Skeletal muscle satellite cell (primary cell): ENCODE results near the gene EHHADH.

Source experiments
- H3K27me3 ChIP-seq: 2 replicates; pipeline ENCODE4 v1.7.0; 2013; ENCODE audit warnings: low read length; ENCODE audit not compliant: control insufficient read depth, insufficient read depth
- H3K36me3 ChIP-seq: 2 replicates; pipeline ENCODE4 v1.7.0; 2013; ENCODE audit warnings: mild to moderate bottlenecking, control low read depth, low read length; ENCODE audit not compliant: insufficient read depth
- H3K4me1 ChIP-seq: 2 replicates; pipeline ENCODE4 v1.7.0; 2013; ENCODE audit warnings: low read length; ENCODE audit not compliant: control insufficient read depth, insufficient read depth
- H3K4me2 ChIP-seq: 2 replicates; pipeline ENCODE4 v1.7.0; 2013; ENCODE audit warnings: mild to moderate bottlenecking, low read length
- H3K4me3 ChIP-seq: 2 replicates; pipeline ENCODE4 v1.7.0; 2013; ENCODE audit warnings: low read length
- H3K9ac ChIP-seq: 2 replicates; pipeline ENCODE4 v1.7.0; 2013; ENCODE audit warnings: mild to moderate bottlenecking, low read depth, low read length, moderate library complexity
- H3K9me3 ChIP-seq: replicated peaks from 2 replicates; pipeline ENCODE4 v1.7.0; 2013; ENCODE audit warnings: mild to moderate bottlenecking, control low read depth, low read length

The EHHADH gene

DNA sequence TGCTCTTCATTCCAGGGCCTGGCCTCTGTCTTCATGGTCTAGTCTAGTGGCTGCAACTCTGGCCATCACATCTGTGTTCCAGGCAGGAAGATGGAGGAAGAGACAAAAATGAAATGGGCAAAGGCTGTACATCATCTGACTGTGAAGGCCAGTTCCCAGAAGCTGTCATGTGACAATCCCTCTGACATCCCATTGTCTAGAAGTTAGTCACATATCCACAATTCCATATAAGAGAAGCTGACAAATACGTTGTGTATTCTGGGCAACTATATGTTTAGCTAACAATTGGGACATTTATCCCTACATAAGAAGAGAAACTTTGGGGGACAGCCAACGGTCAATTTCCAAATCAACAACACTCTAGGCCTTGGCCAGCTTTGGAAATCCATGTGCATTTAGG is 66.5 kb downstream of the EHHADH start:
- Histone ChIP-seq H3K36me3 (no peaks in the 10 kb centered on the region), H3K9ac (no peak overlapping the region), H3K4me1 (no peaks in the 10 kb centered on the region), H3K27me3 (peaks cover 6% of the 10 kb centered on the region), H3K4me3 (no peak overlapping the region), H3K4me2 (no peak overlapping the region), H3K9me3 (no peaks in the 10 kb centered on the region)

DNA sequence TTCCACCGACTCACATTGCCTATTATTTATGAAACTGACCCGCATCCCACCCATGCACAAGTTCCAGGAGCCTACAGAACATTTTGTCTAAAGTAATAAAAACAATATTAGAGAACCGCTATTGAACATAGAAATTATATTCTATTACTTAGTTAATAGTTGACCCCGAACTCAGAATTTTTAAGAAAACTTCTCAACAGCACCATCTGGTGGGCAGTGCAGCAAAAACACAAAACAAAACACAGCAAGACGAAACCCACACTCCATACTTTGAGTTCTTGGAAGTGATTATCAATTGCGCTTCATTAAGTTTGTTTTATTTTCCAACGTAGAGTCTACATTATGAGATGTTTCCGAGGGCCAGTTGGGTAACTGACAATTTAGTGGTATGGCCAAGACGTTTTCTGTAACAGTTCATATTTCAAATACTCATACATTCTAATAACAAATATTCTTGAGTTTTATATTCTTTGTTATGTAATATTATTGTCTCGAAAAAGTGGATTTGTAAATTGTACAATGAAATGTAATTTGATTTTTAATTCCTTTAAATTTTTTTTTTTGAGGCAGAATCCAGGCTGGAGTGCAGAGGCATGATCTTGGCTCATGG is 77.0 kb downstream of the EHHADH start:
- peaks cover 8% of the 10 kb centered on the region for H3K4me1 ChIP-seq
- H3K27me3 ChIP-seq = peaks cover 39% of the 10 kb centered on the region
- H3K4me3 ChIP-seq = no peak overlapping the region
- H3K4me2 ChIP-seq = no peak overlapping the region
- H3K9ac ChIP-seq = no peak overlapping the region
- no peaks in the 10 kb centered on the region for H3K9me3 ChIP-seq
- no peaks in the 10 kb centered on the region for H3K36me3 ChIP-seq

DNA sequence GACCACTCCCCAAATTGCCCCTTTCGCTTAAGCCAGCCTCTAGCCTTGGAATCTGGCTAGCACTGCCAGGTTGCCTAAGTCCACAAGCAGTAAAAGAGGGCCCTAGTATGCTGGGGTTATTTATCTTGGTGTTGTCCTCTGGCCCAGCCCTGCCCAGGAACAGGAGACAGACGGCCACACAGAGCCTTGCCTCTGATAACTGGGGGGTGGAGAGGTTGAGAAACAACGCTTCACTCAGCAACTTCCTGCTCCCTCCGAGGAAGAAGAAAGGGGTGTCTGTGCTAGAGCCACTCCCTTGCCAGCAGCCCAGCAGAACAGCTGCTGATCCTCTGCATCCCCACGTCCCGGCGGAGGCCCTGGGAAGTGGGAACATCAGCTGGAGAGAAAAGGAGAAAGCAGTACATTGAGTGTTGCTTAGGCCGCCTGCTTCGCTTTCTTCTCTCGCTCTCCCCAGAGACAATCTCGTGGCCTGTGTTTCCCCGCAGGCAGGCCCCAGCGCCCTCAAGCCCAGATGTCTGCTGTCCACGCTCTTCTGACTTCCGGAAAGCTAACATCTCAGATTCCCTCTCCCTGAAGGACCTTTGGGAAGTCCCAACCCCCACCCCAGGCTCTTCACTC is 78.4 kb downstream of the EHHADH start:
- Histone ChIP-seq H3K9ac (peak overlapping the region; percentile 20), H3K27me3 (peaks cover 27% of the 10 kb centered on the region), H3K4me3 (no peak overlapping the region), H3K4me2 (peak overlapping the region; percentile 33), H3K9me3 (no peaks in the 10 kb centered on the region), H3K36me3 (no peaks in the 10 kb centered on the region), H3K4me1 (peaks cover 8% of the 10 kb centered on the region)

DNA sequence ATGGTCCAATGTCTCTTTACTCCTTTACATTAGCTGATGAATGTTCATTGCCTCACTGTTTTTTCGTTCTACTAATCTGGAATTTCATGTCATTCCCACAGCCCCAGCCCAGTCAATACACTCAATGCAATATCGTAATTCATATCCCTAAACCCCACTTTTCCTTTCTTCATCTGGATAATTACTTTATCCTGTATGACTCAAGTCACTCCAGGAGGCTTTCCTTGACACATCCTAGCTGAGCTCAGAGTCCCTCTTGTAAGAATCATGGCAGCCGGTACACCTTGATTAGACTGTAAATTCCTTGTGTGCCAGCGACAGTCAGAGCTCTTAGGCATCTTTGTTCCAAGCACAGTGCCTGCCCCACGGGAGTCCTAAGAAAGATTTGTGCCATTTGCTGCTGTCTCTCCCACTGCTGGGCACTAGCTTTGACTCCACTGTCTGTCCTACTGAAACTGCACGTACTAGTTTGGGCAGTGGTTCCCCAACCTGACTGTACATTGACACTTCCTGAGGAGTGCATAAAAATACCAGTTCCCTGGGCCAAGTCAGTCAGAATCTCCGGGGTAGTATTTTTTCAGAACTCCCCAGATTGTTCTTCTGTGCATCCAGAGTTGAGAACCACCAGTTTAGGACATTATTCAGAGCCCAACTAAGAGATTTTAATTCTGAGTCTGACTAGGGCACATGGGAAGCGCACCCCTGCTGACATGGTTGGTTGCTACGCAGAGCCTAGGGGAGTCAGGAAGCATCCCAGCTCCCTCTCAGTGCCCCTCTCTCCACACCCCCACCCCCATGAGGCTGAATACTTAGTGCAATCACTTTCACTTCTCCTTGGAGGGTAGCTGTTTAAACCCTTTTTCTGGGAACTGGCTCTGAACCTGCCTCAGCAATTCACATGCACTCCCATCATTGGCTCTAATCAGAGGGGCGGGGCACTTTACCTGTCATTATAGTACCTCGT is 81.5 kb downstream of the EHHADH start:
- Histone ChIP-seq H3K4me3 (no peak overlapping the region), H3K4me2 (no peak overlapping the region), H3K9me3 (no peaks in the 10 kb centered on the region), H3K9ac (no peak overlapping the region), H3K36me3 (no peaks in the 10 kb centered on the region), H3K27me3 (peaks cover 5% of the 10 kb centered on the region), H3K4me1 (peaks cover 8% of the 10 kb centered on the region)

DNA sequence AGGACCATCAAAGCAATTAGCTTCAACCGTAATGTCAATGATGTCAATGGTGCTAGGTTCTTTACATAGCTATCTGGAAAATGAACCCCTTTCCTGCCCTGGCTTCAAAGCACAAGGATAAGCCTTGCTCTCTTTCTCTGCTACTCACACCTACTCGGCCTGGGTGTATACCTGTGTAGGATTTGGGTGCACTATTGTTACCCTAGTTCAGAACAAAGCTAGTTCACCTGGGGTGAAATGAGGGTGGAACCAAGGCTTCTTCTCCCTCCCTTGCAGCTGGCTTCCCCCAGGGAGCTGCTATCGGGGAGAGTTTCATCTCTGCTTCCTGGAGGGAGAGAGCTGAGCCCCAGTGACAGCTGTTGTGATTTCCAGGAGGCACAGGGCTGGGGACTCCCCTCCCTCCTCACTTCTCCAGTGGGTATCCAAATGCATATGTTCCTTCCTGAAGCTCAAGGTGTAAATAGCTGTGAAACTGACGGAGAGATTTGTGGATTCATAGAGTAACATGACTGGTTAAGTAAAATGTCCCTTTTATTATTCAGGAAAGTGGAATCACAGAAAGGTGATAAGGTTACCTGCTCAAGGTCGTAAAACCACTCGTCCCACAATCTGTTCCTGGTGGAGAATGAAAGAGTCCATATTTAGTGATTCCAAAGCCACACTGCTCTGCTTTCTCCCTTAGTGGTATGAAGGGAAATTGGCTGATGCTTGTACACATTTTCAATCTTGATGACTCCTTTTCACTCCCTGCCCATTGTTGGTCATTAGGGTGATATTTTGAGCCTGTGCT is 89.2 kb downstream of the EHHADH start:
- peaks cover 34% of the 10 kb centered on the region for H3K27me3 ChIP-seq
- H3K9ac ChIP-seq = no peak overlapping the region

DNA sequence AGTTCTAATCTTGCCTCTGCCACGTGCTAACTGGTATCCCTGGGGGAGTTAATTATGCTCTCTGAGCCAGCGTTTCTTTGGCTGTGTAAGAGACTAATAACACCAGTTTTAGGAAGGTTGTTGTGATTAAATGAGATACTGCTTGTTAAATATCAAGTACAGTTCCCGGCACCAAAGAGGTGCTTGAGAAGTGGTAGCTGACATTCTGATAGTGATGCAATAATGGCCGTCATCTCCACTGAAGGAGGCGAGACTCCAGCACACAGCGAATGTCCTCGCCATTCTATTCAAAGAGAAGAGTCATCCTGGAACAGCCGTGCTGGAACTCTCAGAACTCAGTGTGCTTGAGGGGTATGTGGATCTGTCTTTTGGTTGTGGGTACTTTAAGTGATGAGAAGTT is 91.2 kb downstream of the EHHADH start:
- Histone ChIP-seq H3K4me2 (no peak overlapping the region), H3K4me3 (no peak overlapping the region), H3K9ac (no peak overlapping the region), H3K9me3 (no peaks in the 10 kb centered on the region), H3K27me3 (peaks cover 47% of the 10 kb centered on the region), H3K36me3 (no peaks in the 10 kb centered on the region), H3K4me1 (no peaks in the 10 kb centered on the region)

More for the DNA sequence above, 89.2 kb downstream of the EHHADH start:
- Histone ChIP-seq H3K4me3 (no peak overlapping the region), H3K4me2 (no peak overlapping the region), H3K36me3 (no peaks in the 10 kb centered on the region), H3K4me1 (no peaks in the 10 kb centered on the region), H3K9me3 (no peaks in the 10 kb centered on the region)

DNA sequence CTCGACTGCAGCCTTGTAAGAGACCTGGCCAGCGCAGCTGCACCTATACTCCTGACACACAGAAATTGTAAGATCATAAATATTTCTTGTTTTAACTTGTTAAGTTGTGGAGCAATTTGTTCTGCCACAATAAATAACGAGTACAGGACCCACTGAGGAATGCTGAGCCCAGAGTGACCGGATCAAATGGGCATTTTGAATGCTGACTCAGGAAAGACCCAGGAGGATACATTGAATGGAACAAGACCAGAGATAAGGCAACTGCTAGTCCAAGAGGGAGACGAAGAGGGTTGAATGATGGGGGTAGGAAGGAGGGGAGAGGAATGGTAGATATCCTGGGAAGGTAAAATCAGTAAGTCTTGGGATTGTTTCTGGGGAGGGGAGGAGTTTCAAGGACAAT is 92.1 kb downstream of the EHHADH start:
- no peaks in the 10 kb centered on the region for H3K9me3 ChIP-seq
- no peak overlapping the region for H3K9ac ChIP-seq
- peaks cover 55% of the 10 kb centered on the region for H3K27me3 ChIP-seq
- H3K4me2 ChIP-seq = no peak overlapping the region
- no peaks in the 10 kb centered on the region for H3K36me3 ChIP-seq
- no peak overlapping the region for H3K4me3 ChIP-seq
- no peaks in the 10 kb centered on the region for H3K4me1 ChIP-seq

DNA sequence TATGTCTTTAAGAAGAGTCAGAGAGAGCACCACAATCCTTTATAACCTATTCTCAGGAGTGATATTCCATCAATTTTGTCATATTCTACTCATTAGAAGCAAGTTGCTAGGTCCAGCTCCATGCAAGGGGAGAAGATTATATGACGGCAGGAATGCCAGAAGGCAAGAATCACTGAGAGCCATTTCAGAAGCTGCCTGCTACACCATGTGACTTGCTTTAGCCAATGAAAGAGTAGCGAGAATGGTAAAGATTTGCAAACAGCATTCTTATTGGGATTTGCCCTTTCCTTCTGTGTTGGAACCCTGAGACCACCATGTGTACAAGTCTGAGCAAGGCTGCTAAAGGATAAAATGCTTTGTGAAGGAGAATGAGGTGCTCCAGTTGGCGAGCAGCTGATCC is 96.5 kb downstream of the EHHADH start:
- Histone ChIP-seq H3K9me3 (no peaks in the 10 kb centered on the region), H3K4me1 (peaks cover 8% of the 10 kb centered on the region), H3K9ac (no peak overlapping the region), H3K36me3 (no peaks in the 10 kb centered on the region), H3K27me3 (peaks cover 68% of the 10 kb centered on the region), H3K4me3 (no peak overlapping the region), H3K4me2 (no peak overlapping the region)

DNA sequence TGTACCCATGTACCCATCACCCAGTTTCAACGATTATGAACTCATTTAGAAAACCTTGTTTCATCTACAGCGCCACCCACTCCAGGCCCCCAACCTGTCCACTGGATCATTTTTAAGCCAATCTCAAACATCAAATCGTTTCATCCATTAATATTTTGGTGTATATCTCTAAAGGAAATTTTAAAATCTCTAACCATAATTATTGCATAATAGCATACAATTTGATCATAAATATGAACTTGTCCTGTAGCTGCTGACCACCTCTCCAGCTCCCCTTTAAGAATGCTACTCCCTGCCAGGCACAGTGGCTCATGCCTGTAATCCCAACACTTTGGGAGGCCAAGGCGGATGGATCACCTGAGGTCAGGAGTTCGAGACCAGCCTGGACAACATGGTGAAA is 98.2 kb downstream of the EHHADH start:
- H3K4me2 ChIP-seq = no peak overlapping the region

DNA sequence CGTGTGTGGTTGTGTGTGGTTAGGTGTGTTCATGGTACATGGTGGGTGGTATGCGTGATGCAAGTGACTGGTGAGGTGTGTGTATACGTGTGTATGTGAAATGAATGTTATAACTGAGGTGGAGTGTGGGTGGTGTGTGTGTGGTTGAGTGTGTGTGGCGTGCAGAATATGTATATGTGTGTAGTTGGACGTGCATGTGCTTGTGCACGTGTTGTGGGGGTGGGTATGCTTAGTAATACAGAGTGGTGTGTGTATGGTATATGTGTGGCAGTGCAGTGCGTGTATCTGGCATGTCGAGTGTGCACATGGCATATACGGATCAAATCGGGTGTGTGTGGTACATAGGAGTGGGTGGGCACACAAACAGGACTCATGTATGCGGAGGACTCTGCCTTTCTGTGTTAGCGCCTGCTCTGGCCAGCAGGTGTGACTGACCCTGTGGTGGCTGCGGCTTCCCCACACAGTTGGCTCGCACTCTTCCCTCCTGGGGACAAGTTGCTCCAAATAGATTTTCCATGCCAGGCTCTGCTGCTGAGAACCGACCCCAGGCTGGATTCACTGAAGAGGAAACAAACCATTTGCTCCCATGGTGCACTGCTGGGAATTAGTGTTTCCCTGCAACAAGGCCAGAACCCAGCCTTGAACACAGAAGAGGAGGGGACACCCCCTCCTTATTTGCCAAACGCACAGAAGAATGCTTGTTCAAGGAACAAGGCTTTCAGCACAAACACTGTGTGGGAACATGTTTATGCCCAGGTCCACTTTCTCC is 99.8 kb downstream of the EHHADH start:
- Histone ChIP-seq H3K4me3 (no peak overlapping the region), H3K4me2 (no peak overlapping the region), H3K36me3 (no peaks in the 10 kb centered on the region), H3K9me3 (no peaks in the 10 kb centered on the region), H3K4me1 (peaks cover 9% of the 10 kb centered on the region), H3K9ac (no peak overlapping the region), H3K27me3 (peaks cover 77% of the 10 kb centered on the region)

More for the DNA sequence above, 98.2 kb downstream of the EHHADH start:
- no peaks in the 10 kb centered on the region for H3K36me3 ChIP-seq
- peaks cover 72% of the 10 kb centered on the region for H3K27me3 ChIP-seq
- no peak overlapping the region for H3K4me3 ChIP-seq
- H3K4me1 ChIP-seq = peaks cover 9% of the 10 kb centered on the region
- H3K9ac ChIP-seq = no peak overlapping the region
- no peaks in the 10 kb centered on the region for H3K9me3 ChIP-seq
